Amniotic stem cell (primary cell): Measurements from ENCODE around the gene MRPL42.
"Not testable (repeated sequence)": the region's sequence is repeated elsewhere in the genome, so short reads cannot be mapped to it uniquely, and the experiment has no call there.

Experiments used
- DNase-seq: peaks from one replicate; lab custom pipeline; 2025; lab: John Stamatoyannopoulos, UW

Gene MRPL42

GRCh38 chr12:93547778-93548177 is 80.5 kb downstream of the MRPL42 start:
- no peak for DNase-seq

DNA sequence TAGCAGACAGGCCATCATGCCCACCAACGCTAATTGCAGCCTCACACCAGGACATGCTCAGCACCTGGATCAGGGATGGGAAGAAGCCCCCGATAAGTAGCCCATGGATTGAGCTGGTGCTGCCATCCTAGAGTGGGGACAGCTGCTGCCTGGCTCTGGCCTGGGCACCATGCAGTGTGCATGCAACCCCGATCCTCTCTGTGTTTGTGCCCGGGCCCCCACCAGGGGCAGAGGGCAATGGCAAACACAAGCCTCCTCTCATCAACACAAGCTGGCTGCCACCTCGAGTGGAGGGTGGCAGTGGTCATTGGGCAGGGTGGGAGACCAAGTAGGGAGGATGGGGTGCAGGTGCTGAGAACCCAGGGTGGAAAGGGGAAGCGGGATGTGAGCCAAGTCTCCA is 81.9 kb downstream of the MRPL42 start:
- DNase-seq, result no peak

- DNase-seq, result no peak
These were observed 83.7 kb downstream of the MRPL42 start for GRCh38 chr12:93550748-93551611.

DNA sequence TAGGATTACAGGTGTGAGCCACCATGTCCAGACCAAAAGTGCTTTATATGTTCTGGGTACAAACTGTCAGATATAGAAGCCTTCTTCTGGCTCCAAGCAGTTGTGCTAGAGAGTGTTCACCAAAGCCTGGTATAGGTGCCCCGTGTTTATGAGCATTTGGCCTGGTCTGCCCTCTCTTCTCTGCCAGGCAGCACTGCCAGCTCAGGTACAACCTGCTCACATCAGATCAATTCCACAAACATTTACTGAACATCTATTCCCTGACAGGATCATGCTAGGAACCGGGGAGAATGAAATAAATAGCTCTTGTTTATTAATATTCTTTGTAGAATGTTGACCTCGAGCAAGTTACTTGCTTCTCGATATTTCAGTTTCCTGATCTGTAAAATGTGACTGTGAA is 85.1 kb downstream of the MRPL42 start:
- DNase-seq, result no peak

- not testable (repeated sequence) for DNase-seq
These were observed 90.6 kb downstream of the MRPL42 start for GRCh38 chr12:93557879-93558278.

GRCh38 chr12:93558685-93559084 is 91.4 kb downstream of the MRPL42 start:
- DNase-seq, result not testable (repeated sequence)

DNA sequence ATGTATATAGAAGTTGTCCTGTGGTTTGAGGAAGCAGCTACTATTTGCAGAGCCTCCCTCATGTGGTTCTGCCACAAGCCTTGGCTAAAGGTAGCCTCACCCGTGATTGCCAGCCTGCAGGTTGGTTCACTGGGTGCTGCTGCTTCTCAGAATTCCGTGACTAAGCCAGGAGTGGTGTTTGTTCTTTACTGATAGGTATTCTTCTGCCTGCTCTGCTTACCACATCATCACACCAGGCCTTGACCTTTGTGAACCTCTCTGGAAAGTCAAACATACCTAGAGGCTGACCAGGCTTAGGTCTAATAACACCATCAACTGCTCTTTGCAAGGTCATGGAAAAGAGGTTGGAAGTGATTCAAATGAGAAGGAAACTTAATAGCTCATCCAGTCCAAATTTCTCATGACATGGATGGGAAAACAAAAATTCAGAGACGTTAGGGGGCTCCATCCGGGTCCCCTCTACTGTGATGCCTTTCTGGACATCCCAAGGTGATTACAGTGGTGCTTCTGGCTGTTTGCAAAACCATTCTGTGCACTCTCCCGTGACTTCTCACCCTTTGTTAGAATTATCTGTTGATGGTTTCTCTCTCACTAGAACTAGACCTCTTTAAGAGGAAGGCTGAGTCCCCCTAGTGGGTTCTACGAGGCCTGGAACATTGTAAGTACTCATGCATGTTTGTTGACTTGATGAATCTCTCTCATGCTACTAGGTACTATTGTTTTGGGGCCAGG is 96.7 kb downstream of the MRPL42 start:
- no peak for DNase-seq

GRCh38 chr12:93565760-93566159 is 98.4 kb downstream of the MRPL42 start:
- DNase-seq, result no peak
